OCI-LY1 (cell line): Measurements from ENCODE around the gene UBA6.

Experiments
- H2AFZ ChIP-seq: fragments of 200-600 bp; sonication (generic), shearing (Covaris generic); 2 replicates; pipeline ENCODE4 v1.6.0; 2014; ENCODE audit warnings: antibody characterized with exemption, mild to moderate bottlenecking, low read length
- H3F3A ChIP-seq: fragments of 200-600 bp; sonication (generic), shearing (Covaris generic); 2 replicates; pipeline ENCODE4 v1.6.0; 2014; ENCODE audit warnings: mild to moderate bottlenecking, antibody characterized with exemption, low read length, moderate library complexity; ENCODE audit not compliant: insufficient read depth
- H3K27ac ChIP-seq: fragments of 200-600 bp; sonication (generic); 2 replicates; pipeline ENCODE4 v1.5.1; 2014; ENCODE audit warnings: low read length, mixed run types, mild to moderate bottlenecking, low read depth; ENCODE audit not compliant: poor library complexity, severe bottlenecking
- H3K27me3 ChIP-seq: fragments of 200-600 bp; sonication (generic); 2 replicates; pipeline ENCODE4 v1.6.0; 2014; ENCODE audit warnings: antibody characterized with exemption, mild to moderate bottlenecking, low read length, moderate library complexity; ENCODE audit not compliant: insufficient read depth
- H3K36me3 ChIP-seq: fragments of 200-600 bp; sonication (generic); 2 replicates; pipeline ENCODE4 v1.6.1; 2014; ENCODE audit warnings: mild to moderate bottlenecking, antibody characterized with exemption, low read length, moderate library complexity, mixed read lengths; ENCODE audit not compliant: insufficient read depth
- H3K4me1 ChIP-seq: fragments of 200-600 bp; sonication (generic); 2 replicates; pipeline ENCODE4 v1.5.1; 2014; ENCODE audit warnings: mild to moderate bottlenecking, low read length, moderate library complexity; ENCODE audit not compliant: insufficient read depth, severe bottlenecking
- H3K4me2 ChIP-seq: fragments of 200-600 bp; sonication (generic), shearing (Covaris generic); 2 replicates; pipeline ENCODE4 v1.6.1; 2014; ENCODE audit warnings: low read length
- H3K4me3 ChIP-seq: fragments of 200-600 bp; sonication (generic); 2 replicates; pipeline ENCODE4 v1.5.1; 2014; ENCODE audit warnings: low read length, low read depth, mild to moderate bottlenecking, mixed read lengths; ENCODE audit not compliant: poor library complexity, severe bottlenecking
- H3K79me2 ChIP-seq: fragments of 200-600 bp; shearing (Covaris generic); 2 replicates; pipeline ENCODE4 v1.6.1; 2016; ENCODE audit warnings: mixed run types, low read length, mixed read lengths; ENCODE audit not compliant: insufficient read depth
- H3K9ac ChIP-seq: fragments of 200-600 bp; sonication (generic), shearing (Covaris generic); 2 replicates; pipeline ENCODE4 v1.6.1; 2014; ENCODE audit warnings: mild to moderate bottlenecking, low read length, mixed read lengths
- H3K9me2 ChIP-seq: fragments of 200-600 bp; sonication (generic), shearing (Covaris generic); 2 replicates; pipeline ENCODE4 v1.6.1; 2014; ENCODE audit warnings: low read depth, mild to moderate bottlenecking, low read length, mixed read lengths
- H3K9me3 ChIP-seq: fragments of 200-600 bp; shearing (Covaris generic); 2 replicates; pipeline ENCODE4 v1.6.1; 2014; ENCODE audit warnings: low read length, mixed read lengths
- H4K20me1 ChIP-seq: fragments of 200-600 bp; sonication (generic), shearing (Covaris generic); 2 replicates; pipeline ENCODE4 v1.6.0; 2016; ENCODE audit warnings: mild to moderate bottlenecking, low read length; ENCODE audit not compliant: insufficient read depth
- CTCF ChIP-seq: fragments of 200-600 bp; sonication (generic), shearing (Covaris generic); IDR thresholded peaks from 2 replicates; pipeline ENCODE4 v1.5.1; 2017; ENCODE audit warnings: mild to moderate bottlenecking, antibody characterized with exemption, low read length, moderate library complexity, mixed read lengths
- EZH2 ChIP-seq: fragments of 200-600 bp; sonication (generic), shearing (Covaris generic); IDR thresholded peaks from 2 replicates; pipeline ENCODE4 v1.8.0; 2017; ENCODE audit warnings: borderline replicate concordance, mixed run types, mild to moderate bottlenecking, antibody characterized with exemption, low read length, moderate library complexity, mixed read lengths

The UBA6 gene

GRCh38 chr4:67719953-67720617 is 19.1 kb upstream of the UBA6 start:
- Histone ChIP-seq H2AFZ (no peak overlapping the region), H3K4me1 (no peaks in the 10 kb centered on the region), H3K4me3 (no peak overlapping the region), H3K9me3 (no peaks in the 10 kb centered on the region), H3K27me3 (no peaks in the 10 kb centered on the region), H4K20me1 (no peaks in the 10 kb centered on the region), H3K4me2 (no peak overlapping the region), H3K36me3 (peaks cover 14% of the 10 kb centered on the region), H3K9me2 (no peaks in the 10 kb centered on the region), H3F3A (no peaks in the 10 kb centered on the region), H3K9ac (no peak overlapping the region), H3K79me2 (no peaks in the 10 kb centered on the region), H3K27ac (no peak overlapping the region)
- TF ChIP-seq EZH2 (no peak), CTCF (no peak)

DNA sequence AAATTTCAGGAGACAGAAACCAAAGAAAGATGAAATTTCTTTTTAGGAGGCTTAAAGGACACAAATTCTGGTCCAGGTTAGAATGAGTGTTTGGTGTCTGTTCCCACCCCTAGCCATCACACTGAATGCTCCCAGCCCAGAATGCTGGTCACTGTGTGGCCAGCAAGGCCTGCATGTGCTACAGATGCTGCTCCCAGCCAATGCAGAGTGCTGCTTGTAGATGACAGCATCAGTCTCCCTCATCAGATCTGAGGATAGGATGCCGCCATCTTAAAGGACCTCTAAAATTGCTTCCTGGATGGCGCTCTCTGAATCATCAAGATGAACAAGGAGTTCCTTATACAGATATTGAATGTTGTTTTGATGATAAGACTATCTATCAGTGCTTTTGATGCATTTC is 17.9 kb upstream of the UBA6 start:
- Histone ChIP-seq H3K9me2 (no peaks in the 10 kb centered on the region), H3K4me1 (peaks cover 4% of the 10 kb centered on the region), H3K9ac (no peak overlapping the region), H3K4me3 (no peak overlapping the region), H3K4me2 (no peak overlapping the region), H3K27ac (no peak overlapping the region), H3F3A (no peaks in the 10 kb centered on the region), H3K36me3 (peaks cover 14% of the 10 kb centered on the region), H3K79me2 (no peaks in the 10 kb centered on the region), H4K20me1 (no peaks in the 10 kb centered on the region), H3K27me3 (no peaks in the 10 kb centered on the region), H2AFZ (no peak overlapping the region), H3K9me3 (no peaks in the 10 kb centered on the region)
- TF ChIP-seq EZH2 (no peak), CTCF (no peak)

DNA sequence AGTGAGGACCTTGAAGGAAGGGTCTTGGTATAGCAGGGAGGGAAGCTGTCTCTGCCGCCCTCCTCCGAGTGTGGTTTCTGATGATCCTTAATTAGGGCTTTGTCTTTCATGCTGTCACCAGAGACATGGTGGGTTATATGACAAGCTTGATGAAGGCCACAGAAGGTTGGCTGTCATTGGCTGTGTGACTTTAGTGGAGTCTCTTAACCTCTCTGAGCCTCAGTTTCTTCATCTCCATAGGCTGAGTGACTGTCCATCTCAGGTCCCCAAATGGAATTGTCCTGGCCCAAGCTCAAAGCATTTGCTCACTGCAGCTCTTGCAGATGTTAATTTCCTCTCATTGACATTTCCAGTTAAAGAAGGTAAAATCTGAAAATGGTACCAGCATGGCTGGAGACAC is 16.6 kb upstream of the UBA6 start:
- H3K36me3 ChIP-seq: peaks cover 14% of the 10 kb centered on the region

More for the DNA sequence above, 16.6 kb upstream of the UBA6 start:
- H3K4me1 ChIP-seq: peaks cover 7% of the 10 kb centered on the region
- no peak for TF ChIP-seq EZH2
- TF ChIP-seq CTCF: no peak
- no peaks in the 10 kb centered on the region for H3K9me2 ChIP-seq
- no peak overlapping the region for H2AFZ ChIP-seq
- no peaks in the 10 kb centered on the region for H3F3A ChIP-seq
- H3K4me3 ChIP-seq: no peak overlapping the region
- no peaks in the 10 kb centered on the region for H3K27me3 ChIP-seq
- H4K20me1 ChIP-seq: no peaks in the 10 kb centered on the region
- H3K9ac ChIP-seq: no peak overlapping the region
- no peak overlapping the region for H3K4me2 ChIP-seq
- H3K27ac ChIP-seq: no peak overlapping the region
- no peaks in the 10 kb centered on the region for H3K79me2 ChIP-seq
- H3K9me3 ChIP-seq: no peaks in the 10 kb centered on the region
